GM12878 (cell line): Measurements from ENCODE around the gene DTNBP1. TPM values are rescaled to one million over a fixed set of nuclear protein-coding genes. Genes with fewer than 3 reads are reported as not detected.

Experiments
- BRCA1 ChIP-seq: IDR thresholded peaks from 2 replicates; pipeline ENCODE4 v1.6.1; 2011; ENCODE audit warnings: low read depth, low read length, improper control_type of control experiment
- IKZF2 ChIP-seq, 2 experiments: fragments of 450-650 bp; IDR thresholded peaks; 2 replicates each; pipeline ENCODE4 v1.6.1; 2017; ENCODE audit warnings: mild to moderate bottlenecking in 2 of 2, moderate library complexity in 2 of 2
- JUNB ChIP-seq: IDR thresholded peaks from 2 replicates; pipeline ENCODE4 v1.6.1; 2016; ENCODE audit warnings: antibody characterized with exemption, mild to moderate bottlenecking
- MYB ChIP-seq: fragments of 150-350 bp; IDR thresholded peaks from 2 replicates; pipeline ENCODE4 v1.6.1; 2014; ENCODE audit warnings: mild to moderate bottlenecking, low read depth, low read length, borderline replicate concordance
- STAT3 ChIP-seq: IDR thresholded peaks from 2 replicates; pipeline ENCODE4 v1.6.1; 2011; ENCODE audit warnings: low read depth, low read length, improper control_type of control experiment
- TBL1XR1 ChIP-seq: IDR thresholded peaks from 2 replicates; pipeline ENCODE4 v1.6.1; 2012; ENCODE audit warnings: low read depth, low read length, improper control_type of control experiment
- ZBTB33 ChIP-seq: fragments of 450-650 bp; IDR thresholded peaks from 2 replicates; pipeline ENCODE4 v1.6.1; 2017; ENCODE audit warnings: mild to moderate bottlenecking
- polyA plus RNA-seq, 11 experiments: library from polyadenylated mRNA; depleted of rRNA in 4 of 11; unstranded in 6 of 11; stranded (reverse) in 5 of 11; fragments of >200 nt; fragmentation: Nextera tagmentation in 4 of 11; fragmentation: Illumina TruSeq in 1 of 11; extraction: Ambion mirVana in 4 of 11; extraction: Trizol in 1 of 11; gene quantifications; 1 replicate in 1 of 11; 2 replicates in 10 of 11; pipeline versions ENCODE4 v1.2.1 to v1.2.3, GENCODE V29; 2011 to 2016; ENCODE audit warnings: inconsistent platforms in 2 of 11, missing spikeins in 2 of 11, low read depth in 1 of 11
- total RNA-seq, 4 experiments: library from RNA; depleted of rRNA in 3 of 4; stranded (reverse); fragments of >200 nt in 3 of 4; fragmentation: Illumina TruSeq in 1 of 4; extraction: Trizol in 1 of 4; gene quantifications; 2 replicates each; pipeline versions ENCODE4 v1.2.1 to v1.2.3, GENCODE V29; 2013 to 2021
- TF ChIP-seq, protein P1 (sequence below): fragments of 450-650 bp; formaldehyde crosslinking; IDR thresholded peaks from 2 replicates; pipeline ENCODE4 v1.5.0; 2022; ENCODE audit warnings: mild to moderate bottlenecking, missing genetic modification characterization
- TF ChIP-seq, protein P2 (sequence below), 3 experiments: IDR thresholded peaks in 2 of 3; conservative IDR thresholded peaks in 1 of 3; 2 replicates each; pipeline ENCODE4 v1.5.1; 2011; ENCODE audit warnings: low read depth in 3 of 3, low read length in 3 of 3, mild to moderate bottlenecking in 3 of 3, control low read depth in 2 of 3, moderate library complexity in 2 of 3, inconsistent platforms in 1 of 3, mixed read lengths in 1 of 3; ENCODE audit not compliant: control insufficient read depth in 2 of 3, insufficient read depth in 1 of 3; ENCODE audit errors: extremely low read depth in 1 of 3
- TF ChIP-seq, protein P3 (sequence below): fragments of 450-650 bp; formaldehyde crosslinking; IDR thresholded peaks from 2 replicates; pipeline ENCODE4 v1.4.0; 2020; ENCODE audit warnings: mild to moderate bottlenecking, moderate library complexity
- TF ChIP-seq, protein P4 (sequence below): fragments of 450-650 bp; IDR thresholded peaks from 2 replicates; pipeline ENCODE4 v1.6.1; 2016; ENCODE audit warnings: mild to moderate bottlenecking

Gene DTNBP1
- total and polyA plus RNA-seq, 10 of the 15 experiments (the other 5 are each of a cell fraction or from before 2014, with no cell fraction given) = 7.1 to 40.3 (median 20.1) TPM

DNA sequence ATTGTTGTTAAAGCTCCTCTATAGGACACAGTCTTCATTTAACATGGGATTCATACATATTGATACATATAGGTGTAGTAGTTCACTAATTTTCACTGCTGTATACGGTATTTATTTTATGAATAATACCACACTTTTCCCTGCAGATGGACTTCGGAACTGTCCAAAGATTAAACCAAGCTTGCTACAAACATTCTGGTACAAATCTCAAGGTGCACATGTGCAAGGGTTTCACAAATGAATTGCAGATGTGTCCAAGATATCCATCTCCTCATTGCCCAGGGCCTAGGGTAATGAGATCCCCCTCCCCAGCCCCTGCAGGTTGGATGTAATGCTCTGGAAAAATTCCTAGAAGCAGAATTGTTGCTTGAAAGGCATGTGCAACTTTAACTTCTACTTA, 31.4 kb downstream of the DTNBP1 start (continued):
- TF ChIP-seq ZBTB33 = no peak
- TF ChIP-seq STAT3 = no peak
- no peak for TF ChIP-seq TBL1XR1
- TF ChIP-seq, protein P1, sequence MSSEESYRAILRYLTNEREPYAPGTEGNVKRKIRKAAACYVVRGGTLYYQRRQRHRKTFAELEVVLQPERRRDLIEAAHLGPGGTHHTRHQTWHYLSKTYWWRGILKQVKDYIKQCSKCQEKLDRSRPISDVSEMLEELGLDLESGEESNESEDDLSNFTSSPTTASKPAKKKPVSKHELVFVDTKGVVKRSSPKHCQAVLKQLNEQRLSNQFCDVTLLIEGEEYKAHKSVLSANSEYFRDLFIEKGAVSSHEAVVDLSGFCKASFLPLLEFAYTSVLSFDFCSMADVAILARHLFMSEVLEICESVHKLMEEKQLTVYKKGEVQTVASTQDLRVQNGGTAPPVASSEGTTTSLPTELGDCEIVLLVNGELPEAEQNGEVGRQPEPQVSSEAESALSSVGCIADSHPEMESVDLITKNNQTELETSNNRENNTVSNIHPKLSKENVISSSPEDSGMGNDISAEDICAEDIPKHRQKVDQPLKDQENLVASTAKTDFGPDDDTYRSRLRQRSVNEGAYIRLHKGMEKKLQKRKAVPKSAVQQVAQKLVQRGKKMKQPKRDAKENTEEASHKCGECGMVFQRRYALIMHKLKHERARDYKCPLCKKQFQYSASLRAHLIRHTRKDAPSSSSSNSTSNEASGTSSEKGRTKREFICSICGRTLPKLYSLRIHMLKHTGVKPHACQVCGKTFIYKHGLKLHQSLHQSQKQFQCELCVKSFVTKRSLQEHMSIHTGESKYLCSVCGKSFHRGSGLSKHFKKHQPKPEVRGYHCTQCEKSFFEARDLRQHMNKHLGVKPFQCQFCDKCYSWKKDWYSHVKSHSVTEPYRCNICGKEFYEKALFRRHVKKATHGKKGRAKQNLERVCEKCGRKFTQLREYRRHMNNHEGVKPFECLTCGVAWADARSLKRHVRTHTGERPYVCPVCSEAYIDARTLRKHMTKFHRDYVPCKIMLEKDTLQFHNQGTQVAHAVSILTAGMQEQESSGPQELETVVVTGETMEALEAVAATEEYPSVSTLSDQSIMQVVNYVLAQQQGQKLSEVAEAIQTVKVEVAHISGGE (CRISPR knock-in tag) = no peak
- TF ChIP-seq JUNB = no peak
- no peak for TF ChIP-seq BRCA1
- TF ChIP-seq, protein P2, sequence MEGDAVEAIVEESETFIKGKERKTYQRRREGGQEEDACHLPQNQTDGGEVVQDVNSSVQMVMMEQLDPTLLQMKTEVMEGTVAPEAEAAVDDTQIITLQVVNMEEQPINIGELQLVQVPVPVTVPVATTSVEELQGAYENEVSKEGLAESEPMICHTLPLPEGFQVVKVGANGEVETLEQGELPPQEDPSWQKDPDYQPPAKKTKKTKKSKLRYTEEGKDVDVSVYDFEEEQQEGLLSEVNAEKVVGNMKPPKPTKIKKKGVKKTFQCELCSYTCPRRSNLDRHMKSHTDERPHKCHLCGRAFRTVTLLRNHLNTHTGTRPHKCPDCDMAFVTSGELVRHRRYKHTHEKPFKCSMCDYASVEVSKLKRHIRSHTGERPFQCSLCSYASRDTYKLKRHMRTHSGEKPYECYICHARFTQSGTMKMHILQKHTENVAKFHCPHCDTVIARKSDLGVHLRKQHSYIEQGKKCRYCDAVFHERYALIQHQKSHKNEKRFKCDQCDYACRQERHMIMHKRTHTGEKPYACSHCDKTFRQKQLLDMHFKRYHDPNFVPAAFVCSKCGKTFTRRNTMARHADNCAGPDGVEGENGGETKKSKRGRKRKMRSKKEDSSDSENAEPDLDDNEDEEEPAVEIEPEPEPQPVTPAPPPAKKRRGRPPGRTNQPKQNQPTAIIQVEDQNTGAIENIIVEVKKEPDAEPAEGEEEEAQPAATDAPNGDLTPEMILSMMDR (IDR thresholded peaks at IDR 0.05 in 2 of 3, conservative IDR thresholded peaks at IDR 0.05 in 1 of 3; ENCODE audit: control insufficient read depth in 2 of 3, extremely low read depth in 1 of 3, insufficient read depth in 1 of 3, low read depth in 3 of 3, low read length in 3 of 3) = no peak
- TF ChIP-seq, protein P3, sequence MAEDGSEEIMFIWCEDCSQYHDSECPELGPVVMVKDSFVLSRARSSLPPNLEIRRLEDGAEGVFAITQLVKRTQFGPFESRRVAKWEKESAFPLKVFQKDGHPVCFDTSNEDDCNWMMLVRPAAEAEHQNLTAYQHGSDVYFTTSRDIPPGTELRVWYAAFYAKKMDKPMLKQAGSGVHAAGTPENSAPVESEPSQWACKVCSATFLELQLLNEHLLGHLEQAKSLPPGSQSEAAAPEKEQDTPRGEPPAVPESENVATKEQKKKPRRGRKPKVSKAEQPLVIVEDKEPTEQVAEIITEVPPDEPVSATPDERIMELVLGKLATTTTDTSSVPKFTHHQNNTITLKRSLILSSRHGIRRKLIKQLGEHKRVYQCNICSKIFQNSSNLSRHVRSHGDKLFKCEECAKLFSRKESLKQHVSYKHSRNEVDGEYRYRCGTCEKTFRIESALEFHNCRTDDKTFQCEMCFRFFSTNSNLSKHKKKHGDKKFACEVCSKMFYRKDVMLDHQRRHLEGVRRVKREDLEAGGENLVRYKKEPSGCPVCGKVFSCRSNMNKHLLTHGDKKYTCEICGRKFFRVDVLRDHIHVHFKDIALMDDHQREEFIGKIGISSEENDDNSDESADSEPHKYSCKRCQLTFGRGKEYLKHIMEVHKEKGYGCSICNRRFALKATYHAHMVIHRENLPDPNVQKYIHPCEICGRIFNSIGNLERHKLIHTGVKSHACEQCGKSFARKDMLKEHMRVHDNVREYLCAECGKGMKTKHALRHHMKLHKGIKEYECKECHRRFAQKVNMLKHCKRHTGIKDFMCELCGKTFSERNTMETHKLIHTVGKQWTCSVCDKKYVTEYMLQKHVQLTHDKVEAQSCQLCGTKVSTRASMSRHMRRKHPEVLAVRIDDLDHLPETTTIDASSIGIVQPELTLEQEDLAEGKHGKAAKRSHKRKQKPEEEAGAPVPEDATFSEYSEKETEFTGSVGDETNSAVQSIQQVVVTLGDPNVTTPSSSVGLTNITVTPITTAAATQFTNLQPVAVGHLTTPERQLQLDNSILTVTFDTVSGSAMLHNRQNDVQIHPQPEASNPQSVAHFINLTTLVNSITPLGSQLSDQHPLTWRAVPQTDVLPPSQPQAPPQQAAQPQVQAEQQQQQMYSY (CRISPR knock-in tag) = no peak
- TF ChIP-seq, protein P4, sequence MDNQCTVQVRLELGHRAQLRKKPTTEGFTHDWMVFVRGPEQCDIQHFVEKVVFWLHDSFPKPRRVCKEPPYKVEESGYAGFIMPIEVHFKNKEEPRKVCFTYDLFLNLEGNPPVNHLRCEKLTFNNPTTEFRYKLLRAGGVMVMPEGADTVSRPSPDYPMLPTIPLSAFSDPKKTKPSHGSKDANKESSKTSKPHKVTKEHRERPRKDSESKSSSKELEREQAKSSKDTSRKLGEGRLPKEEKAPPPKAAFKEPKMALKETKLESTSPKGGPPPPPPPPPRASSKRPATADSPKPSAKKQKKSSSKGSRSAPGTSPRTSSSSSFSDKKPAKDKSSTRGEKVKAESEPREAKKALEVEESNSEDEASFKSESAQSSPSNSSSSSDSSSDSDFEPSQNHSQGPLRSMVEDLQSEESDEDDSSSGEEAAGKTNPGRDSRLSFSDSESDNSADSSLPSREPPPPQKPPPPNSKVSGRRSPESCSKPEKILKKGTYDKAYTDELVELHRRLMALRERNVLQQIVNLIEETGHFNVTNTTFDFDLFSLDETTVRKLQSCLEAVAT = no peak
- no peak for TF ChIP-seq MYB
- TF ChIP-seq IKZF2 (IDR thresholded peaks at IDR 0.05) = no peak
